Motor neuron (in vitro differentiated cells): ENCODE data around the gene UMPS. TPM values are rescaled to one million over a fixed set of nuclear protein-coding genes. Genes with fewer than 3 reads are reported as not detected.
A peak's percentile ranks its signal among the peaks of the same experiment; 100 is the strongest.
"Not testable (repeated sequence)": the region's sequence is repeated elsewhere in the genome, so short reads cannot be mapped to it uniquely, and the experiment has no call there.

ENCODE experiments used
- ATAC-seq, 8 experiments: fragments of 200-7000 bp; cut with Tn5 transposase; replicated peaks in 6 of 8; 2 replicates each; pipeline ENCODE4 v1.8.0; 2021; ENCODE audit warnings: mild to moderate bottlenecking in 8 of 8, moderate library complexity in 8 of 8
- H3K27ac ChIP-seq, 2 donors: fragments of 250-450 bp; sonication (Bioruptor Pico); 2 replicates each; pipeline ENCODE4 v1.9.0; 2021; ENCODE audit warnings: antibody characterized with exemption in 2 of 2, mild to moderate bottlenecking in 2 of 2, moderate library complexity in 1 of 2
- H3K4me1 ChIP-seq, 2 donors: fragments of 250-450 bp; sonication (Bioruptor Pico); replicated peaks in 1 of 2; 2 replicates each; pipeline ENCODE4 v1.6.1; 2021; ENCODE audit warnings: antibody characterized with exemption in 2 of 2, mild to moderate bottlenecking in 2 of 2, moderate library complexity in 1 of 2
- H3K4me3 ChIP-seq, 5 donors: fragments of 250-450 bp; sonication (Bioruptor Pico); 2 replicates each; pipeline ENCODE4 v1.9.0; 2021; ENCODE audit warnings: antibody characterized with exemption in 5 of 5, mild to moderate bottlenecking in 5 of 5, moderate library complexity in 4 of 5
- WGBS, 10 experiments: fragments of 450-650 bp; shearing (Covaris generic); methylation state at CpG; one replicate each; pipeline ENCODE4 v1.0.0; 2022; 5-methylcytosine and 5-hydroxymethylcytosine counted together
- in situ Hi-C, 9 experiments: fragments of 400-800 bp; cut with MboI; loops; one replicate each; pipeline ENCODE4 v1.15.0; 2021; ENCODE audit warnings: low sequenced_read_pairs in 9 of 9, low pct_unique_long_range_greater_than_20kb in 2 of 9; ENCODE audit not compliant: unreplicated experiment in 9 of 9
- total RNA-seq, 8 experiments: library from RNA; unstranded; fragments of 300-600 nt; gene quantifications; 2 replicates each; pipeline versions ENCODE4 v1.2.3 to v1.2.4, GENCODE V29; 2022

UMPS gene
- total RNA-seq, 8 experiments from 2014 or later, result 12.6 to 34.2 (median 24.2) TPM

DNA sequence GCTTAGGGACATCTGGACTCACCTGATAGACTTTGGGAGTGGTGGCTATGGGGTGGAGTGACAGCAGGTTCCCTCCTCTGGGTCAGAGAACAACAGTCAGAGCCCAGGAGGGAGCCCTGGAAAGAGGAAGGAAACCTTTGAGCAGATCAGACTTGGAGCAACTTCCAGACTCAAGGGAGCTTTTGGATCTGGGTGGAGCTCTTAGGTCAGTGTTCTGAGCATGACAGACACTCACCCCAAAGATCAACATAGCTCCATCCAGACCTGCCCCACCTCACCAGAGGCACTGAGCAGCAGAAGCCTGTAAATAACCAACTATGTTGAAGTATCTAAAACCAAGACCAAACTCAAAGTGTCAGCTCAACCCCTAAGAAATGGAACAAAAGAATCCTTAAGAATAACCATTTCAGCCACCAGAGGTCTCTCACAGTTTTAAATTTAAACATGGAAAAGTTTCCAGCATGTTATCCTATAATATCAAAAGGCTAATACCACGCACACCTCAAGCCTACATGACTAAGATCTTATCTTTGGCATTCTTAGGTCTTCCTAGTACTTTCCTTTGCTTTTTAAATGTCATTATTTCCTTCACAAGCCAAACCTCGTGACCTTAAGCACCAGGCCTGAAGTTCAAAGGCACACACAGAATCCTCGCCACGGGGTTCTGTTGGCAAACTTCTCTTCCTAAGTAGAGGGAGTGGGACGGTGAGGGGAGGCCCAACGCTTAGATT, 56.4 kb downstream of the UMPS start:
- H3K4me1 ChIP-seq, result peaks cover 9% of the 10 kb centered on the region in 2 donors
- no peak overlapping the region for H3K4me3 ChIP-seq
- 0 to 91% (median 79%) methylated on average over 1 to 6 of the region's 6 CpGs; no CpG with 5 or more reads in 2 of the 10 experiments for whole genome bisulfite sequencing, 10 experiments
- ATAC-seq, result peak in 3 of 8 experiments; percentile 27 to 47 (median 32)
- H3K27ac ChIP-seq, result no peak overlapping the region
- in situ Hi-C loops, result no loop called here

DNA sequence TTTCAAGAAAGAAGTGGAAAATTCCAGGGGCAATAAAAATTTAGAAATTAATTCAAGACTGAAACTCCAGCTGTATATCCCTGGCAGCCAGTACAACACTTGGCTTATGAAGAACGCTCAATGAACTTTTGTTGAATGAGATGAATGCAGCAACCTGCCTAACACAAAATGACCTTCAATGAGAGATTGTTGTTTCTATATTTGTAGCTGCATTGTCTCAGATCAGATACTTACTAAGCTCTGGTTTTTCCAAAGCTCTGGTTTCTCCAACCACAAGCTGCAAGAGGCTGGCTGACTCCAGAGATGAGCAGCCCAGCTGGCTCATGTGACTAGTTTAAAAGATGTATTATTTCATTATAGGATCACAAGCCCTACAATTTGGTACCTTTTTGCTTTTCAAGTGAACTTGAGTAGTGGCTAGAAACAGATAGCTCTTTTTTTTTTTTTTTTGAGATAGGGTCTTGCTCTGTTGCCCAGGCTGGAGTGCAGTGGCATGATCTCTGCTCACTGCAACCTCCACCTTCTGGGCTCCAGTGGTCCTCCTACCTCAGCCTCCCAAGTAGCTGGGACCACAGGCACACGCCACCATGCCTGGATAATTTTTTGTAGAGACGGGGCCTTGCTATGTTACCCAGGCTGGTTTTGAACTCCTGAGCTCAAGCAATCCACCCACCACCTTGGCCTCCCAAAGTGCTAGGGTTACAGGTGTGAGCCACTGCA, 57.4 kb downstream of the UMPS start:
- Histone ChIP-seq H3K27ac (no peak overlapping the region), H3K4me3 (no peak overlapping the region), H3K4me1 (peaks cover 9% of the 10 kb centered on the region in 2 donors)
- no peak for ATAC-seq
- in situ Hi-C loops, result no loop called here
- WGBS, 10 experiments, result 20 to 100% (median 88%) methylated on average over 1 to 3 of the region's 3 CpGs

DNA sequence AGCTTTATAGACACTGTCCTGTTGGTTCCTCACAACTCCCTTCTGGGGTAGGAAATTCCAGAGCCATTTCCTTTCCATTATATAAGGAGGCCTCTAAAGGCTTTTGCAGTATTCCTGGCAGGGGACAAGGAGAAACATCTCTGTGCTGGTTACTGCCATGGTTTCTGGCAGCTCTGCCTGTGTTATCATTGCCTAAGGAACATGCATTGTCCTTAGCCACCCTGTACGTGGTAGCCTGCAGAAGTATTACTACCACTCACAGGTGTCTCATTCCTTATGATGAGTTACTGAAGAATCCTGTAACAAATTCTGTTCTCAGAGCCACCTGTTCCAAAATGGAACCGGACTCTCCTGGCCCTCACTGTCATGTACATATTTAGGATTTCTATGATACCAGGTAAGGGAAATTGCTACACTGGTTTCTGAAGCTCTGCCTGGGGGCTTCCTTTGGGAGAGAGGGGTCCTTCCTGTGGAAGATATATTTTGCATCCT, 58.0 kb downstream of the UMPS start:
- Histone ChIP-seq H3K27ac (no peak overlapping the region), H3K4me1 (peaks cover 6 to 8% of the 10 kb centered on the region in 2 donors)
- ATAC-seq, result no peak

DNA sequence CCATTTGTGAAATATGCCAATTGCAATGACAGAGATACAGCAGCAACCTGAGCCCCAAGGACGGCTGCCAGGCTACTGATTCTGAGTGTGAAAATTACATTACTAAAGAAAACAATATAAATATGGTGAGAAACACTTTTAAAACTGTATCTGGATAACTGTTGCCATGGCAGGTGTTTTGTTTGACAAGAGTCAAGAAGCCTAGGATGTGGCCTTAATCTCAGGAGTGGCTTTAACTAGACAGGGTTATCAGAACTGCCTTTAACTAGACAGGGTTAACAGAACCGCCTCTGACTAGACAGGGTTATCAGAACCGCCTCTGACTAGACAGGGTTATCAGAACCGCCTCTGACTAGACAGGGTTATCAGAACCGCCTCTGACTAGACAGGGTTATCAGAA, 58.9 kb downstream of the UMPS start:
- WGBS, 10 experiments, result 90 to 100% (median 100%) methylated on average over 1 of the region's 5 CpGs; no CpG with 5 or more reads in 6 of the 10 experiments
- H3K4me1 ChIP-seq, in situ Hi-C loops, H3K4me3 ChIP-seq, ATAC-seq, H3K27ac ChIP-seq: not testable (repeated sequence)

More for the DNA sequence above, 58.0 kb downstream of the UMPS start:
- in situ Hi-C loops, result no loop called here
- 40 to 100% (median 100%) methylated on average over 1 to 2 of the region's 2 CpGs; no CpG with 5 or more reads in 5 of the 10 experiments for WGBS, 10 experiments
- H3K4me3 ChIP-seq, result no peak overlapping the region

DNA sequence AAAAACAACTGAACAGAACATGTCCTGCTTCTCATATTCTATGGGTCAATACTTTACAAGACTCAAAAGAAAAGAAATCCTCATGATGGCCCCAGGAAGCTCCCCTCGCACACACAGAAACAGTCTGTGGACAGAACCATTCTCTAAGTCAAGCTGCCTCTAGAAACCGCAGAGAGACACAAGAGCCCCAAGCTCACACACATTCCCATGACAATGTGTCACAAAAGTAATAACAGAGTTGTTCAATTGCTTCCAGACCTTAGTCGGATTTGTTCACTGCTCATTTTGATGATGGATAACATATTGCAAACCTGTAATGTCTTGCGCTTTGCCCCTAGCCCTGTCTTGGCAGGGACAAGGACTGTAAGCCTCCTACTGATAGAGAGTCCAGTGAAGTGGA, 60.9 kb downstream of the UMPS start:
- 31 to 93% (median 68%) methylated on average over 1 to 3 of the region's 4 CpGs; no CpG with 5 or more reads in 2 of the 10 experiments for WGBS, 10 experiments
- ATAC-seq, result peak in 2 of 8 experiments; percentile 30 to 56
- Histone ChIP-seq H3K4me1 (no peaks in the 10 kb centered on the region), H3K4me3 (no peak overlapping the region), H3K27ac (no peak overlapping the region)
- in situ Hi-C loops, result no loop called here

DNA sequence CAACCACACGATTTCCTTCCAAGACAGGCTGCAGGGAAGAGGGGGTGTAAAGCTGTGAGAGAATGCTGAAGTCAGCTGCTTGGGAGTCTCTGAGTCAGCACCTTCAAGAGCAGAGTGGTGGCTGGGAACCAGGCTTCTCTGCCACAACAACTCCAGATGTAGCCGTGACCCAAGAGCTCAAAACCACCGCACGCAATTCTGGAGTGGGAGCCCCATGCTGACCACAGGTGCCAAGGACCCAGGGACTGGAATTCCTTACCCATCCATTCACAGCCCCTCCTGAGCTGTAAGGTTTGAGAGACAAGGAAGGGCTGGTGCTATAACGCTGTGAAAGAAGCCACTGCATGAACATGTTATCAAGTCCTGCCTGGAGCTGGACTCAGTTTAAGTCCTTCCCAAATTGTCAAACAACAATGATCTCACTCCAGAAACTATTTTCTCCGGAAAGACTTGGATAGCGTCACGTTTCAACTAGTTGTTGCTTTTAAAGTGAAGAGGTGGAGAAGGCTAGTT, 61.4 kb downstream of the UMPS start:
- no peak overlapping the region for H3K4me3 ChIP-seq
- no peaks in the 10 kb centered on the region for H3K4me1 ChIP-seq
- no peak overlapping the region for H3K27ac ChIP-seq
- peak in 4 of 8 experiments; percentile 26 to 91 (median 60) for ATAC-seq
- WGBS, 10 experiments, result 6 to 92% (median 74%) methylated on average over 1 to 6 of the region's 8 CpGs; no CpG with 5 or more reads in 1 of the 10 experiments
- in situ Hi-C loops, result no loop called here

DNA sequence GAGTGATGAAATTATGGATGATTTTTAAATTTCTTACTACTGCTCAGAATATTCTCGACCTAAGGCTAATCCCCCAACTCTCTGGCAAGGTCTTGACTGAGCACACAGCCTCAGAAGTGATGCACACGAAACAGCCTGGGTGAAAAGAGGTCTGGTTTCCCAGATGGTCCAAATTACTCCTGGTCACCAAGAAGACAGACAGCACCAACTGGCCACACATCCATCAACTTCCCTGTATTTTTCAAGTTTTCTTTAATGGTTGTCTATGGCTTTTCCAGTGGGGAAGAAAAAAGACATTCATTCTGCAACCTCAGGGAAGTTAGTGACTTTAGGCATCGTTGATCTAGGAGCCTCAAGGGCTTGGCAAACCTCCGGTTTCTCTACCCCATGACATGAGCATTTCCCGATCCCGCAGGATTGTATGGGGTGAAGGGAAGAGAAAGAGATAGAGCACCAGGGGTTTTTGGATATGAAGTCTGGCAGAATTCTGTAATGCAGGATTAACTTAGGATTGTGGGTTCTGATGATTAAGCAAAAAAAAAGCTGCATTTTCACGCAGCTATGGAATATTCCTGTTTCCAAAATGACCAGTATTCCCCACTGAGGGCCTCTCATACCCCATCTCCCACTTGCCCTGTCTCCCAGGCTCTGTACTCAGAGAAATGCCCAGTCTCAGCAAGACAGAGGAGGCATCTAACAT, 62.2 kb downstream of the UMPS start:
- in situ Hi-C loops, result no loop called here
- no peak overlapping the region for H3K27ac ChIP-seq
- no peak overlapping the region for H3K4me3 ChIP-seq
- WGBS, 10 experiments, result 0 to 100% (median 82%) methylated on average over 1 to 5 of the region's 7 CpGs
- H3K4me1 ChIP-seq, result no peaks in the 10 kb centered on the region
- ATAC-seq, result no peak

DNA sequence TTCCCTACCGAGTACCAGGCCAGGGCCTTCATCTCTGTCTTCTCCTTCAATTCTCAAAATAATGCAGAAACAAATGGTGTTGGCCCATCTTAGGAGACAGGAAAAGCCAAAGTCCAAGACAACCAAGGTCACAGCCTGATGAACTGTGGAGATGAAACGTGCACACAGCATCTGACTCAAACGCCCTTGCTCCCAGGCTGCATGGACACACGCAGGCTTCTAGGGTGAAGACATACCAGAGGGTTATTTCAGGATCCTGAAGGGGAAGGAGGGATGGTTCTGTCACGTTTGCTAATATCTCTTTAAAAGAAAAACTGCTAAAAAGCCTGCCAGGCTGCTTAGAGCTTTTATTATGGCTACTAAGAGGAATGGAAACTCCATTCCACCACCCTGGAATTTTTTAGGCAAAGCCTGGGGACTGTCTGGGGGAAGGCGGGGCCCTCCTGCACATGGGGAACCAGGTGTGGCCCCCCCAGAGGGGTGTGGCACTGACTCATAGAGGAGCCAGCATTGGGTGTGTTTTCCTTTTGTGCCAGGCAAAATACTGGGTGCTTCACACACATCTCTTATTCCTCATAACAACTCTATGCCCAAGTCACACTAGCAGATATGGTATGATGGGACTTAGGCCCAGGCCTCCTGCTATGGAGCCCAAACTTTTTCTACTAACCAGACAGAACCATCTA, 62.9 kb downstream of the UMPS start:
- no peak overlapping the region for H3K4me3 ChIP-seq
- peak in 3 of 8 experiments; percentile 16 to 53 (median 20) for ATAC-seq
- H3K27ac ChIP-seq, result no peak overlapping the region
- in situ Hi-C loops, result no loop called here
- H3K4me1 ChIP-seq, result no peaks in the 10 kb centered on the region
- WGBS, 10 experiments, result 20 to 100% (median 94%) methylated on average over 1 to 4 of the region's 6 CpGs; no CpG with 5 or more reads in 4 of the 10 experiments

DNA sequence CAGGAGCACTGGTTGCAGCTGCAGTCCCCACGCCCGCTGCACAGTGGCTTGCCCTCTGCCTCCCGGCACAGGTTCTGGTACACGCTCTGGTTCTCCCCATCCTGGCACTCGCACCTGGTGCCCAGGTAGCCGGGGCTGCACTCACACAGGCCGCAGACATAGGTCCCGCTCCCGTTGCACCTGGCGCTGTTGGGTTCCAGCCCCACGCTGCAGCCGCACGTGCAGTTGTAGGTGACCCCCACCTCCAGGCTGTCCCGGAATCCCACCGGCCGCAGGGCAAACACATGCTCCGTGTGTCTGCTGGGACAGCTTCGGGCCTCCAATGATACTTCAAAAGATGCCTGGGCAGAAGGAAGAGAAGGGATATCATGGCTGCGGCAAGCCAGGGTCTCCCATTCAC, 66.2 kb downstream of the UMPS start:
- Histone ChIP-seq H3K27ac (no peak overlapping the region), H3K4me1 (peaks cover 0 to 9% of the 10 kb centered on the region in 2 donors), H3K4me3 (no peak overlapping the region)
- 80 to 100% (median 98%) methylated on average over 2 to 6 of the region's 19 CpGs; no CpG with 5 or more reads in 7 of the 10 experiments for WGBS, 10 experiments
- no peak for ATAC-seq
- in situ Hi-C loops, result no loop called here

DNA sequence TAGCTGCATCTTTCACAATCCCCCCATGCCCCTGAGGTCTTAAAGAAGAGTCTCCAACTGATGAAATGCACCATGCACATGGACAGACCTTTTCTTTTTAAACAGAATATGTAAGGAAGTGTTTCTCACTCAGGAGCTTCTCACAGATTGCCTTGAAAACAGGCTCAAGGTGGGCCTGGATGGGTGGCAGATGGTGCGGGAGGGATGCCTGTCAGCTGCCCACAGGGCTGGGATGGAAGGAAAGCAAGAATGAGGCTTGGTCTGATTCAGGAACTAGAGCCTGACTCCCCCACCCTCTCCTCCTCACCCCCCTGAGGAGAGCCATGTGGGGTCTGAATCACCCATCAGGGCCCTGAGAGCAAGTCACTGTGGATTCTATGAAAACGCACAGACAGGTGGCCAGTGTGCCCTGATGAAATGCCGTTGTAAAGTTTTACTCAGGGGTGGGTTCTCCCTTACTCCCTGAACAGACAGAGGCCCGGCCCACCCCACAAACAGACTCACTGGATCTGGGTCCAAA, 67.2 kb downstream of the UMPS start:
- WGBS, 10 experiments, result 54 to 100% (median 83%) methylated on average over 1 to 2 of the region's 4 CpGs; no CpG with 5 or more reads in 4 of the 10 experiments
- in situ Hi-C loops, result no loop called here
- Histone ChIP-seq H3K4me1 (peaks cover 0 to 12% of the 10 kb centered on the region in 2 donors), H3K4me3 (no peak overlapping the region), H3K27ac (no peak overlapping the region)
- ATAC-seq, result no peak
